ENCODE measurements around the gene B3GAT1.

Gene B3GAT1

DNA sequence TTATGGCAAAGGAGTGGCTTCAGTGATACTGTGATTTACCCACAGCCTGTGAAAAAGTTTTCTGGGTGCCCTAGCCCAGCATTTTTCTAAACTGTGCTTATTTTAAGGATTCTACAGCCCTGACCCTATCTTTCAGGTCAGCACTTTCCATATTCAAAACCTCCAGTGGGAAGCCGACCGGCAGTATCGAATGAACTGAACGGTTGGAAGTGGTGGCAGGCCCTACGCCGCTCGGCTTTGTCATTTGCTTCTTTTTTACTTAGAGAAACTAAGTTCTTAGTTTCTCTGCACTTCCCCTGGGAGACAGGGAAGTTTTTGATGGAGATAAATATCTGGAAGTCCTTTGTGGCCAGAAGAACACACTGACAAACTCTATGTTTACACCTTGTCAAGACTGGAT, 79.3 kb downstream of the B3GAT1 start:
- H3K27me3 ChIP-seq, result peaks cover 90% of the 10 kb centered on the region
- no peaks in the 10 kb centered on the region for H3K9me3 ChIP-seq
- no peak overlapping the region for H3K4me3 ChIP-seq (ENCODE audit: low read depth in 1 of 2, low read length in 1 of 2)
- H3K4me1 ChIP-seq (ENCODE audit: control insufficient read depth in 1 of 2, insufficient read depth in 1 of 2, low read depth in 1 of 2, low read length in 1 of 2), result peaks cover 4 to 6% of the 10 kb centered on the region in 2 experiments
- TF ChIP-seq, protein P1, sequence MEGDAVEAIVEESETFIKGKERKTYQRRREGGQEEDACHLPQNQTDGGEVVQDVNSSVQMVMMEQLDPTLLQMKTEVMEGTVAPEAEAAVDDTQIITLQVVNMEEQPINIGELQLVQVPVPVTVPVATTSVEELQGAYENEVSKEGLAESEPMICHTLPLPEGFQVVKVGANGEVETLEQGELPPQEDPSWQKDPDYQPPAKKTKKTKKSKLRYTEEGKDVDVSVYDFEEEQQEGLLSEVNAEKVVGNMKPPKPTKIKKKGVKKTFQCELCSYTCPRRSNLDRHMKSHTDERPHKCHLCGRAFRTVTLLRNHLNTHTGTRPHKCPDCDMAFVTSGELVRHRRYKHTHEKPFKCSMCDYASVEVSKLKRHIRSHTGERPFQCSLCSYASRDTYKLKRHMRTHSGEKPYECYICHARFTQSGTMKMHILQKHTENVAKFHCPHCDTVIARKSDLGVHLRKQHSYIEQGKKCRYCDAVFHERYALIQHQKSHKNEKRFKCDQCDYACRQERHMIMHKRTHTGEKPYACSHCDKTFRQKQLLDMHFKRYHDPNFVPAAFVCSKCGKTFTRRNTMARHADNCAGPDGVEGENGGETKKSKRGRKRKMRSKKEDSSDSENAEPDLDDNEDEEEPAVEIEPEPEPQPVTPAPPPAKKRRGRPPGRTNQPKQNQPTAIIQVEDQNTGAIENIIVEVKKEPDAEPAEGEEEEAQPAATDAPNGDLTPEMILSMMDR (IDR thresholded peaks at IDR 0.05), result no peak
- H3K27ac ChIP-seq, result no peak overlapping the region
- no peaks in the 10 kb centered on the region for H3K36me3 ChIP-seq

DNA sequence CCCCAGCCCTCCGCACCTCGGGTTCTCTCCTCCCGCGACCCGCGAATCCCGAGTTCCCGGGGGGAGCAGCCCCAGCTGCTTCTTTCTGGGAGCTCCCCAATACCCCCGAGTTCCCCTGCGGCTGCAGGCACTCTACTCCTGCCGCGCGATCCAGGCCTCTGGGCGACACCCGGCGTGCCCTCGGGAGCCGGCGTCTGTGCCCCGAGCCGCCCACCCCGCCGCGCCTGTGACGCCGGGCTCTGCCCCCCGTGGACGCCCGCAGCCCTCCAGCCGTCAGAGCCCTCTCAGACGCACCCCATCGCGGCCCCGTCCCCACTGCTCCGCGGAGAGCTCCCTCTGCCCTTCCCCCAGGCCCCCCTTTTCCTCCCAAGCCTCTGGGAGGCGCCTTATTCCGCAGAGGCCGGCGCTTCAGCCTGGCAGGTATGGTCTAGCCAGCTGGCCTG, 79.8 kb downstream of the B3GAT1 start:
- Histone ChIP-seq H3K4me3 (ENCODE audit: low read depth in 1 of 2, low read length in 1 of 2) (peak overlapping the region; percentile 25 to 47), H3K4me1 (ENCODE audit: control insufficient read depth in 1 of 2, insufficient read depth in 1 of 2, low read depth in 1 of 2, low read length in 1 of 2) (peaks cover 4 to 6% of the 10 kb centered on the region in 2 experiments), H3K9me3 (no peaks in the 10 kb centered on the region), H3K27ac (no peak overlapping the region), H3K36me3 (no peaks in the 10 kb centered on the region), H3K27me3 (peaks cover 89% of the 10 kb centered on the region)
- TF ChIP-seq, protein P1 (IDR thresholded peaks at IDR 0.05), result no peak

DNA sequence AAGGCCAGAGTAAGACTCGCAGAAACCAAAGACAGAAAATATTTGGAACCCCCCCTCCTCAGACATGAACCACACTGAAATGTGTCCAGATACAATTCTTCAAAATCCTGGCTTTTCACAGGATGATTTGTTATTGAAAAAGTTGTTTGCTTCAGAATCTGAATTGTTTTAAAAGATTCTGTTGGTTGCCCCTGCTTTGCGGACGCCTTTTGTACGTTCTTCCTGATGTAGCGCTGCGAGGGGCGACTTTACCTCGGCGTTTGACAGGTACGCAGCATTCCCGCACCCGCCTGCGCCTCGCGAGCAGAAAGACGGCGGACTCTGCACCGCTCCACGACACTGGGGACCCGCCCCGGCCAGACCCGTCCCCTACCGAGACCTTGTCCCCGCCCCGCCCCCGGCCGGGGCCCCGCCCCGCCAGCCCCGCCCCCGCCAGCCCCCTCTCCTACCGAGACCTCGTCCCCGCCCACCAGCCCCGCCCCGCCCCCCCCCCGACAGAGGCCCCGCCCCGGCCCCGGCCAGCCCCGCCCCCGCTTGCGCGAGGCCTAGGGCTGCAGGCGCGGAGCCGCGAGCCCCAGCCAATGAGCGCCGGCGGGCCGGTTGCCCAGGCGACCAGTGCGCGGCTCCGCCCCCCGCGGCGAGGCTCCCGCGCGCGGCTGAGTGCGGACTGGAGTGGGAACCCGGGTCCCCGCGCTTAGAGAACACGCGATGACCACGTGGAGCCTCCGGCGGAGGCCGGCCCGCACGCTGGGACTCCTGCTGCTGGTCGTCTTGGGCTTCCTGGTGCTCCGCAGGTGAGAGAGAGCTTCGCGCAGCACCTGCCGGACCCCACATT, 80.5 kb downstream of the B3GAT1 start, which contains the start of gene GLB1L2:
GLB1L2 (plus strand) TSS at position 635 of the 835 bp plus-strand sequence; CDS start at position 709, 74 bp downstream.
- Histone ChIP-seq H3K27ac (no peak within 1 kb of the TSS), H3K4me3 (ENCODE audit: low read depth in 1 of 2, low read length in 1 of 2) (peak within 1 kb of the TSS; percentile 25 to 47), H3K4me1 (ENCODE audit: control insufficient read depth in 1 of 2, insufficient read depth in 1 of 2, low read depth in 1 of 2, low read length in 1 of 2) (peaks cover 4 to 6% of the 10 kb centered on the region in 2 experiments), H3K9me3 (no peaks in the 10 kb centered on the region), H3K36me3 (no peaks in the 10 kb centered on the region), H3K27me3 (peaks cover 86% of the 10 kb centered on the region)
- TF ChIP-seq, protein P1 (IDR thresholded peaks at IDR 0.05), result no peak

DNA sequence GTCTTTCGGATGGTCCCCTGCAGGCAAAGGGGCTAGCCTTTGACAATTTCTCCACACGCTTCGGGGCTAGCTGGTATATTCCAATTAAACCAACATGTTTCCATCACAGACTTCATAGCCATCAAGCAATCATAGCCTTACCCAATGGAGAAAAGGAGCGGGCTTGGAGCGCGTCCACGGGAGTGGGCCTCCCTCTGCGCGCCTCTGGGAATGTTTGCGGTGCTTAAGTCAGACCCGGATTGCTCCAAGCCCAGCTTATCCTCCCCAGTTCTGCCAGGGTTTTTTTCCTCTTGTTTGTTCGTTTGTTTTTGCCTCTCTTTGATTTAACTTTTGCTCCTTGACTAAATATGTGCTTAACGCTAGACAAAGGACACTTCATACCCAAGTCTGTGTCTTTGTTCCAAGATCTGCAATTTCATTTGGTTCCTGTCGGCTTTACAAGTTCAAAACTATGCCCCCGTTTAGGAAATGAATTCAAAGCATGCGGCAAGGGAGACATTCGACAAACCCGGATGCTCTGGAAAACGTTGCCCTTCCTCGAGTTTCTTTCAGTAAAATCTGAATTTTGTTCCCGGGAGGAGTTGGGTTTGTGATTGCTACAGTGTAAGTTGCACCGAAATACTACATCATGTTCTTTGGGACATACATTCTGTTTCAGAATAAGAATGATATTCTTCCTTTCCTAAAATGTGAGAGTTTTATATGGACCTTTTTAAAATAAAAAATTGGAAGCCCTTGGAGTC, 81.3 kb downstream of the B3GAT1 start:
- Histone ChIP-seq H3K9me3 (no peaks in the 10 kb centered on the region), H3K36me3 (no peaks in the 10 kb centered on the region), H3K4me1 (ENCODE audit: control insufficient read depth in 1 of 2, insufficient read depth in 1 of 2, low read depth in 1 of 2, low read length in 1 of 2) (peaks cover 4 to 6% of the 10 kb centered on the region in 2 experiments), H3K4me3 (ENCODE audit: low read depth in 1 of 2, low read length in 1 of 2) (no peak overlapping the region), H3K27me3 (peaks cover 88% of the 10 kb centered on the region), H3K27ac (no peak overlapping the region)
- TF ChIP-seq, protein P1 (IDR thresholded peaks at IDR 0.05), result no peak
